HK-2 (cell line): Measurements from ENCODE around the gene CFAP46.

Experiments used
- DNase-seq: peaks from one replicate; pipeline ENCODE4 v3.0.0-alpha.2; 2018; ENCODE audit not compliant: unreplicated experiment

The CFAP46 gene

DNA sequence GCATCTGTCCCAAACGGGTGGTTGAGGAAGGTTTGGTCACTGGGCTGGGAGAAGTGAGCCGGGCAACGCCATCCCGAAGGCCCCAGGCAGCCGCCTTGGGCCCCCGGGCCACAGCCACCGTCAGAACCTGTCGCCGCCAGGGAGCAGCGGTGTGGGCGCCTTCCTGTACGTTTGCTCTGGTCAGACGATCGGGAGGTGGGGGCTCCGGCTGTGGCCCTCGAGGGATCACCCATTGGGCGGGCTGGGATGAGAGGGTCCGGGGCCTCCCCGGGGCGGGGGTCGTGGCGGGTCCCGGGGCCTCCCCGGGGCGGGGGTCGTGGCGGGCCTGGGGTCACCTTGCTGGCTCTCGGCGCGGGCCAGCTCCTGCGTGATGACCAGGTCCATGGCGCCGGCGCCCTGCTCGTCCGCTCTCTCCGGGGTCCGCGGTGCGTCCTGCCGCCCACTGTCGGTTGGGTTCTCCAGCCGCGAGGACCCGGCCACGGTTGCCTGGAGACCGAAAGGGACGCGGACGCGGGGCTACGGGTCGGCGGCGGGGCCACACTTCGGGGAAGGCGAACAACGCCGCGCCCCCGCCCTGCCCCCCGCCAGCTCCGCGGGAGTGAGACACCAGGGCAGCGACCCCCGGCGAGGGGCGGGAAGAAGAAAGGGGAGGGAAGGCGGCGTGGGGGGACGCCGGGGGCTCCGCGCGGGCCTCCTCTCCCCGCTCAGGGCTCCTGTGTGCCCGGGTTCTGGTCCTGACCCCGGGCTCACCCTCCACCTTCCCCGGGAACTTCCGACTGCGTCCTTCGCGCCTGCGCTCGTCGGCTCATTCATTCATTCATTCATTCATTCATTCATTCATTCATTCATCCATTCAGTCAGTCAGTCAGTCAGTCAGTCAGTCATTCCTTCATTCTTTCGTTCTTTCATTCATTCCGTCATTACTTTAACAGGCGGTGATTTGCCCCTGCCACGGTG lies at the start of gene CFAP46:
CFAP46 (minus strand) TSS at position 470 of the 957 bp plus-strand sequence; CDS start at position 384, 86 bp downstream.
- peak; percentile 47 for DNase-seq

DNA sequence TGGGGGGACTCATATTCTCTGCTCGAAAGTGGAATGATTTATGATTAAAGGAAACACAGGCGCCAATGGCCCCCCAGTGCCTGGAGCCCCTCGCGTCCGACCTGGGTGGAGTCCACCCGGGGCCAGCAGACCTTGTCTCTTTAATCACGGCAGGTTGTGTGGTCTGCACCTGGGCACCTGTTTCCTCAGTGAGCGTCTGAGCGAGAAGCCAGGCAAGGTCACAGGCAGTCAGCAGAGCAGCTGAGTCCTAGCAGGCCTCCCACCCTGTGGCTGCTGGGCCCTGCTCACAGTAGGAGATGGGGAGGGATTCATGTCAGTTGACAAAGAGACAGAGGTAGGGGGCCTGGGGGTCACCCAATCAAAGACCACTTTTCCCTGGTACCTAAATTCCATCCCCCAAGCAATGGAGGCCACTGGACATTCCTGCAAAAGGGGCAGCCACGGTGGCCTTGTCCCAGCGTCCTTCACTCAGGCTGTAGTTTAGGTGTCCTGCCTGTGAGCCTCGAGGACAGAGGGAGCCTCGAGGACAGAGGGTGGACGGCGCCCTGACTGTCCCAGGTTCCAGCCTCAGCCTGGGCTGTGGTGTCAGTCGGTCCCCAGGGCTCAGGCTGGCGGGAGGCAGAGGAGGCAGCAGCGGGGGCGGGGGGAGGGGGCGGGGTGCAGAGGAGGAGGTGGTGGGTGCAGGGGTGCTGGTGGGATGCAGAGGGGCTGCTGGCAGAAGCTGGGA lies 49.5 kb upstream of the CFAP46 start:
- DNase-seq: no peak

DNA sequence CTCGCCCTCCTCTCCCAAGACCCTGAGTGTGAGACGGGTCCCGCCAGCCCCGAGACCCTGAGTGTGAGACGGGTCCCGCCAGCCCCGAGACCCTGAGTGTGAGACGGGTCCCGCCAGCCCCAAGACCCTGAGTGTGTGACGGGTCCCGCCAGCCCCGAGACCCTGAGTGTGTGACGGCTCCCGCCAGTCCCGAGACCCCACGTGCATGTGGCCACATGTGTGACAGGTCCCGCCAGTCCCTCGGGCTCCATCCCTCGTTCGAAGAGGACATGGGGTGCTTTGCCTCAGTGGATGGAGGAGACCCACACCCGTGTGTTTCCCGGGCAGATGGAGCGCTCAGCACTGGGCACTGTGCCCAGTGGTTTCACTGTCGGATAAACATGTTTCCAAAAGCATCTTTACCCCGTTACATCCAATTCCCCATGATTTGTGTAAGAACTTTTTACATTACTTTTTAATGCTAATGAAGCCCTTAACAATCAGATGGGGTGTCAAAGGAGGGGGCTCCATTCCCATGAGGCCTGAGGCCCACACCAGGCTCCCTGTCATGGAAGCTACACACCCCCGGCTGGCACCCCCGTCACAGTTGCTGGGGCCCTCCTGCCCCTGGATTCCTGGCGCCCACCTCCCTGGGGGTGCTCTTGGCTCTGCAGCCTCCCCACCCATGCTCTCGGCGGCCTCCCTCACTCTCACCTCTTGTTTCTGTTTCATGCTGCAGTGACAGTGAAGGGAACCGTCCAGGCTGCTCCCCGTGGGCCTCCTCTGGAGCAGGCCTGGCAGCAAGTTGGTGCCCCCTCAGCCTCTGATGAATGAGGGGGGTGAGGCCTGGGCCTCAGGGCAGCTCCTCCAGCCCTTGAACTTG lies 48.5 kb upstream of the CFAP46 start:
- no peak for DNase-seq

DNA sequence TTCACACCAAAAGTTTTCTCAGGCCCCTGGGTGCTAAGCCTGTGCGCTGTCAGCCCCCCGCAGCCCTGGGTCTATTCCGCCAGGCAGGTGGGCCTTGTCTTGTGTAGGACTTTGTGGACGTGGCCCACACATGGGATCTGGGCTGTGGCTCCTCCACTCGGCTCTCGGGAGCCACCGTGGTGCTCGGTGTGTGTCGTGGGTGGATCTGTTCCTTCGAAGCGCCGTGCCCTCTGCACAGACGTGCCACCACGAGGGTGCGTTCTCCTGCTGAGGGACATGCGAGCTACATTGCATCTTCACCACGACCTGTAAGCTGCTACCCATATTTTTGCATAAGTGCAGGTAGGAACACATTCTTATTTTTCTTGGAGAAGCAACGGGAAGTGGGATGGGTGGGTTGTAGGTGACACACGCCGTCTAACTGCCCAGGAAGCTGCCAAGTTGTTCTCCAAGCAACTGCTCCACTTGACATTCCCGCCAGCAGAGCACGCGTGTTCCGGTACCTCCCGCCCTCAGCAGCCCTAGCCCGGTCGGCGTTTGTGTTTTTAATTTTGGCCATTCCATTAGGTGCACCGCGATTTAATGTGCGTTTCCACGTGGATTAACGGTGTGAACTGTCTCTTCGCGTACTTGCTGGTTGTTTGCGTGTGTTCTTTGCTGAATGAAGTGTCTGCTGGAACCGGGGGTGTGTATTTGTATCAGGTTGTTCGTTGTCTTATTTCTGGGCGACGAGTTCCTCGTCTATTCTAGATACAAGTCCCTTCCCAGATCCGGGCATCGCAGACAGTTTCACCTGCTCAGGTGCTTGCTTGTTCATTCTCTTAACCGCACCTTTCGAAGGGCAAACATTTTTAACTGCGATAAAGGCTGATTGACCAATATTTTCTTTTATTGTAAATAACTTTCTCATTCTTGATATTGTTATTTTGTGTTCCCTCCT lies 47.4 kb upstream of the CFAP46 start:
- no peak for DNase-seq

DNA sequence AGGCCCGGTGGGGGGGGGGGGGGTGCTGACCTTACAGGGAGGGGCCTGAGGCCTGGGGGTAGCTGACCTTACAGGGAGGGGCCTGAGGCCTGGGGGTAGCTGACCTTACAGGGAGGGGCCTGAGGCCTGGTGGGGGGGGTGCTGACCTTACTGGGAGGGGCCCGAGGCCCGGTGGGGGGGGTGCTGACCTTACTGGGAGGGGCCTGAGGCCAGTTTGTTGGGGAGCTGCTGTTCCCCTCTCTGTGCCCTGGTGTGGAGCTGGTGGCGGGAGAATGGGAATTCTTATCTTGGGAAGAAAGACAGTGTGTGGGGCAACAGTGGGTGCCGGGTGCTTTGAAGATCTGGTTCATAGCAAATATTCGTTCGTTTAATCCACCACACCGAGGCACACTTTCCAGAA lies 46.6 kb upstream of the CFAP46 start:
- DNase-seq: no peak

DNA sequence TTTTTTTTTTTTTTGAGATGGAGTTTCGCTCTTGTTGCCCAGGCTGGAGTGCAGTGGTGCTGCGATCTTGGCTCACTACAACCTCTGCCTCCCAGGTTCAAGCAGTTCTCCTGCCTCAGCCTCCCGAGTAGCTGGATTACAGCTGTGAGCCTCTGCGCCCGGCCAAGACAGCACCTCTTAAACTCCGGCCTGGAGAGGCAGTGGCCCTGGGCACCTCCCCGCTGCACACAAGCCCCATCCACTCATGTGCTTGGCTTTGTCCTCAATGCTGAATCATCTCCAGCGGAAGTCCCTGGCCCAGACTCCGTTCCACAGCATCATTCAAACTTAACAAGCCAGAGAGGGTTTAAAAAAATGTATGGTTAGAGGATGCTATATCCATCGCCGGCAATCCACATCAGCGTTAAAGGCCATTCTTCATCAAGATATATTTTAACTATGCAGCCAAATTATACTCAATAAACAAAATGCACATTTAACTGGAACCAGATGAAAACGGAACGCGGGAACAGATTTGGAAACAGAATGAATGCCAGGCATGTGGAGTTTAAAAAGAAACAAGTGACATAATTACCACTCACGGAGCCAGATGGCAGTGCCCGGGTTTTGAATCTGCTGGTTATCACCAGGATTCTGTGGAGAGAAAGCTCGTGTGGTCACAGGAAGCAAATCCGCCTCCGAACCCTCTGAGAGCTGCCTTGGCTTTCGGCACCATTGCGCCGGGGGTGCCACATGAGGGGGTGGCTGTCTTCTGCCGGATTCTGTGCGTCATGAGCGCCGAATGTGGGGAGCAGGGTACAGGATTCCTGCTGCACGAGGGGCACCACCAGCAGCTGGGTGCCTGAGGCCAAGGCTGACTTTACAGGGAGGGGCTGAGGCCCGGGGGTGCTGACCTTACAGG lies 45.6 kb upstream of the CFAP46 start:
- DNase-seq: no peak

DNA sequence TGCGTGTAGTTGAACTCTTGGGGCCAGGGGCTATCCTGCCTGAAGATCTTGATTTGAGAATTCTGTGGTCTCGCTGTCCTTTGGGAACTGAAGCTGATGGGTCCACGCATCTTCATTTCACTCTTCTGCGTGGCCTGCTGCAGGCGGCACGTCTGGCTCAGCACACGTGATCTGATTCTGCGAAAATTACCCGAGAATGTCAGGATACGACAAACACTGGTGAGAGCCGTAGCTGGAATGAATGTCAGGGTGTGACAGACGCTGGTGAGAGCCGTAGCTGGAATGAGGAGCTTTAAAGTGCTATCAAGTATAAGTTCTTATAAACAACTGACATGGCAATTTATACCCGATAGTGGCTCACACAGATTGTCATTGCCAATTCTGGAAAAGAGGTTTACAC lies 44.6 kb upstream of the CFAP46 start:
- DNase-seq: no peak

DNA sequence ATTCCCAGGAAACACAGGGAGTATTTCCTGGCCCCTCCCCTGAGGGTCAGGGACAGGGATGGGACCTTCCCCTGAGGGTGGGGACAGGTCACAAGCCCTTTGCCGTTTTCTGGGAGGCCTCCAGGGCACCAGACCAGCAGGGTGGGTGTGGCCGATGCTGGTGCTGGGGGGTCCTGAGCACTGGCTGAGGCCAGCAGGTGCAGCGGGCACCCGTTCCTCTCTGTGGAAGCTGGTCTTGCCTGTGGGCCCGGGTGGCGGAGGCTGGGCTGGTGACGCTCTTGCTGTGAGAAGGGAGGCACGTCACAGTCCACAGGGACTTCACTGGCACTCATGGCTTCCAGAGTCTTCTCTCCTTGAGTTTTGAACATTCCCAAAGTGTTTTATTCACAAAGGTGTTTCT lies 44.2 kb upstream of the CFAP46 start:
- no peak for DNase-seq

DNA sequence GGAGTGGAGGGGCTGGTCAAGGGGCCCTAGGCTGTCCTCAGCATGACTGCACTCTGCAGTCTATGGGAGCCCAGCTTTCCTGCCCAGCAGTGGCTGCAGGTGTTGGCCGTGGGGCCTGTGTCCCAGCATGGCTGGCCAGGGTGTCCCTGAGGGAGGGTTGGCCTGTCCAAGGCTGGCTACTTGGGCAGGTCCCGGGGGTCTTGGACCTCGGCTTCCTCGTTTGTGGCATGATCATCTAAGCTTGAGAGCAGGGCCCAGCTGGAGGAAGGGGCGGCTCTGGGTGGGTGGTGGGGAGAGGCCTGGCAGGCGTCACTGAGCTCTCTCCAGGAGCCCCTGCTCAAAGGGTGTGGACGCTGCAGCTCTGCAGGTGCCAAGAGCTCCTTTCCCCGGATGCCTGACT lies 43.7 kb upstream of the CFAP46 start:
- DNase-seq: no peak

DNA sequence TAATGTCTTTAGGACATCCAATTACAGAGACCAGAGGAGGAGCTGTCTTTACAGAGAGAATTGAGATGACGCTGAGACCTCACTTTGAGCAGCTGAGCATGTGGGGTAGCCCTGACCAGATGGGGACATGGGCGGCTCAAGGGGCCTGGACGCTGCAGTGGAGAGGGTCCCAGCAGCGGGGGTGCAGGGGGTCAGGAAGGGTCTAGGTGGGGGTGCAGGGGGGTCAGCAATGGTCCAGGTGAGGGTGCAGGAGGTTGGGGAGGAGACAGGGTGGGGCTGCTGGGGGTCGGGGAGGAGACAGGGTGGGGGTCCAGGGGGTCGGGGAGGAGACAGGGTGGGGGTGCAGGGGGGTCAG lies 43.2 kb upstream of the CFAP46 start:
- DNase-seq: no peak

DNA sequence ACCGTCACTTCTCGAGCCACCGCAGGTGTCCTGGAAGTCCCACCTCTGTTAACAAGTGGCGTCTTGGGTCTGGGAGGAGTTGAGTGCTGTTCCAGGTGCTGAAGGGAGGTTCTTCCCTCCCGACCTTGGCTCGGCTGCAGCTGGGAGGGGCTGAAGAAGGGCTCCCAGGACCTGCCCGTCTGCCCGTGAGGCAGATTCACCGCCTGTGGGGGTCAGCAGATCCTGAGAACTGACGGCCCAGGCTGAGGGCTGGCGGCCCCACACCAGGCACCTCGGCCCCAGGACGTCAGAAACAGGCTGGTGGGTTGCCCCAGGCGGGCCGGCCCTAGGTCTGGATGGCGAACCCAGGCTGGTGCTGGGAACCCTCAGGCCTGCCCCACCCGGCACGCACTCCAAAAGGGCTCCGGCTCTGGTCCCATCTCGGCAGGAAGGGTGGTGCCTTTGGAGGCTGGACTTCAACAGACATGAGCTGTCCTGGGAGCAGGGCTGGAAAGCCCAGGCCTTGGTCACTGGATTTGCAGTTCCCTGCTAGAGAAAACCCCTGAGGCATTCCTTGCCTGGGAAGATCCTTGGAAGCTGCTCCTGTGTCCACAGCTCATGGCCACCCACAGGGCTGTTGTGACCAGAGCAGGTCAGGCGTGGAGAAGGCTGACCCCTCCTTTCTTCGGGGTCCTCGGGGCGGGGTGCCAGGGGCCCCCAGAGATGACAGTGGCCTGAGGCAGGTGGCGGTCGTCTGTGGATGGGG lies 42.6 kb upstream of the CFAP46 start:
- DNase-seq: no peak

DNA sequence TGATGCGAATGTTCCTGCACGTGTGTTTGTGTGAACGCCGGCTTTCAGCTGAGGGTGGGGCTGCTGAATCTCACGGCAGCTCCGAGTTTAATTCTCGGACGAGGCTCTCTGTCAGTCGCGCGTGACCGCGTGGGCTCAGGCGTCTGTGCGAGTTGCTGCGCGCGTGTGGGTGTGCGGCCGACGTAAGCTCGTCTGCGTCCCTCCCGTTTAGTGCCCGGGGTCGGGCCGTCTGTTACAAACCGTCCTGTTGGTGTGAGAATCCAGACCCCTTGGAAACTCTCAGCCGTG lies 41.6 kb upstream of the CFAP46 start:
- no peak for DNase-seq

DNA sequence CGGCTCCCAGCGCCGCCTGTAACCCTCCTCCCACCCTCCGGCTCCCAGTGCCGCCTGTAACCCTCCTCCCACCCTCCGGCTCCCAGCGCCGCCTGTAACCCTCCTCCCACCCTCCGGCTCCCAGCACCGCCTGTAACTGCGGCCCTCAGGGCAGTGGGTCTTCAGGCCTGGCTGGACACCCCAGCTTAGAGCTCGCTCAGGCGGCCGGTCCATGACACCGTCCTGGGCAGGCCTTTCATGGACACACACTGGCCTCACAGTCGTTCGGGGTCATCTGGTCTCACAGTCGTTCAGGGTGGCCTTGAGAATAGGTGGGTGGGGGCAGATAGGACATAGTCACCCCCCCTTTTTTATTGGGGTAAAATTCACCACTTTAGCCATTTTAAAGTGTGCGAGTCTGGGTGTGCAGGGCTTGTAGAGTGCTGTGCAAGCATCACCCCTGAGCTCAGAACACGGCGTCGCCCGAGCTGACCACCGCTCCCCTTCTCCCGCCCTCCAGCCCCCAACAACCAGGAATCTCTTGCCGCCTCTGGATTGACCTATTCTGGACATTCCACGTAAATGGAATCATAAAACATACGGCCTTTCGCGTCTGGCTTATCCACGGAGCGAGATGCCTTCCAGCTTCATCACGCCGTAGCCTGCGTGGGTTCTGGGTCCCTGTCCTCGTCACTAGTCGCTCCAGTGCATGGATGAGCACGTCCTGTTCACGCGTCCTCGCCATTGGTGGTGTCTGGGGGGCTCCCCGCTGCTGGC lies 41.1 kb upstream of the CFAP46 start:
- no peak for DNase-seq

DNA sequence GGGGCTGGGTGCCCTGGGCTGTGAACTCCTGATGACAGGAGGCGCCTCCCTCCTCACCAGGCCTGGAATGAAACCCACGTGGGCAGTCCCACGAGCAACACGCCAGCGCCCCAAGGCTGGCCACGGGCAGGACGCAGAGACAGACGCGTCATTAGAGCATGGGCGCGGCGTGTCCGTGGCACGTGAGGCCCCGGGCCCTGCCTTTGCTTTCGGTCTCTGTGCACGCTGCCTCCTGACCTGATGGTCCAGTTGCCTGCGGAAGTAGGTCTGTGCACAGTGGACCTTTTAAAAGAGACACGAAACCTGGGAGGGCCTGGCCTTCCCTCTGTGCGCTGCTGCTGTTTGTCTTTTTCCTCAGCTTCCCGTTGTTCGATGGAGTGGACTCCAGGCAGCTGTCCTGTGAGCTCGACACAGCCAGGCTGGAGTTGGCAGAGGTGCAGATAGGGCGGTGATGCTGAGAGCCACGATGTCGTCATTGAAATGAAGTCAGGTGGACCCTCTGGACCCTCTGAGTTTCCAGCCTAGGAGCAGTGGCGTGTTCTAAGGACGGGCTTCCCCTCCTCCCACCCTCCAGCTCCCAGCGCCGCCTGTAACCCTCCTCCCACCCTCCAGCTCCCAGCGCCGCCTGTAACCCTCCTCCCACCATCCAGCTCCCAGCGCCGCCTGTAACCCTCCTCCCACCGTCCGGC lies 40.1 kb upstream of the CFAP46 start:
- DNase-seq: no peak

DNA sequence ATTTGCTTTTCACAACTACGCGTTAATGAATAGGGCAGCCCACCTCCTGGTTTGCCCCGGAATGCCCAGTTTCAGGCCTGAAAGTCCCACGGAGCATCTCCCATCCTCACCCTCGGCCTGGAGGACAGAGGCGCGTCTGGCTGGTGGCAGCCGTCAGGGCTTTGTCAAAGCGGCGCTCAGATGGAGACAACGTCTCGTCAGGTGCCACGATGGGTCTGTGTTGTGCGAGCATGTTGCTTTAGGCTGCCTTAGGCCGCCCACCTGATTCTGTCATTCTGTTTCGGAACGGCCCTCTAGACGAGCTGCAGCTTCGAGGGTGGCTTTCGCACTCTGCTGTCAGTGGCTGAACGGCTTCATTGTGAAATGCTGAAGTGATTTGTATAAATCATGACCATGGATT lies 39.4 kb upstream of the CFAP46 start:
- DNase-seq: no peak

DNA sequence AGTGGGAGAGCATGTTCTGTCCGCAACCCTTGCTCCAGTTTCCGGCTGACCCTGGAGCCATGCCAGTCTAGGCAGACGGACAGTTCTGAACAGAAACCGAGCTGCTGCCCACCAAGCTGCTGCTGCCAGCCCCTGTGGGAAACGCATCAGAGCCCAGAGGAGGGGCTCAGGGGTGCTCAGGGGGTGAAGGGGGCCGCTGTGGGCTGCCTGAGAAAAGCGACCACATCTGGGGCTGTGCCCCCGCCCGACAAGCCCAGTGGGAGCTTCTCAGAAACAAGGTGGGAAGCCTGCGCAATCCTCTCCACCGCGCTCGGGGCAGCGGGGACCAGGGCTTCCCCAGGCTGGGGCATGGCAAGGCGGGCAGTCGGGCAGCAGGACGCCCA lies 38.8 kb upstream of the CFAP46 start:
- no peak for DNase-seq

DNA sequence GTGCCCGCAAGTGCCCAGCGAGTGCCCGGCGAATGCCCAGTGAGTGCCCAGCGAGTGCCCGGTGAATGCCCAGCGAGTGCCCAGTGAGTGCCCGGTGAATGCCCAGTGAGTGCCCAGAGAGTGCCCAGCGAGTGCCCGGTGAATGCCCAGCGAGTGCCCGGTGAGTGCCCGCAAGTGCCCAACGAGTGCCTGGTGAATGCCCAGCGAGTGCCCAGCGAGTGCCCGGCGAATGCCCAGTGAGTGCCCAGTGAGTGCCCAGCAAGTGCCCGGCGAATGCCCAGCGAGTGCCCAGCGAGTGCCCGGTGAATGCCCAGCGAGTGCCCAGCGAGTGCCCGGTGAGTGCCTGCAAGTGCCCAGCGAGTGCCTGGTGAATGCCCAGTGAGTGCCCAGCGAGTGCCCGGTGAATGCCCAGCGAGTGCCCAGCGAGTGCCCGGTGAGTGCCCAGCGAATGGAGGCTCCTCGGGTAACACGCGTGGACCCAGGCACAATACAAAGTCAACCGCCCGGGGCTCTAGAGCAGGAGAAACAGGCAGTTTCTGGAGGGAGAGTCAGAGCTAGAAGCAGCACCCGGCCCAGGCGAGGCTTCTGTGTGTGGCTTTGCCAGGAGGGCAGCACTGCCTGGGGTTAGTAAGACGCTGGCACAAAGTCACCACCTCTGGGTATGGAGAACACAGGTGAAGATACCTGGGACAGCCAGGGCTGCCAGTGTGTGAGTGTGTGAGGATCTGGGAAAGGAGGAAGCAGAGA lies 38.2 kb upstream of the CFAP46 start:
- no peak for DNase-seq
